HUDEP-2 (cell line): ENCODE results near the gene ATG7.

Source experiments
- DNase-seq, 76 experiments: peaks; one replicate each; lab custom pipeline; 2025; ENCODE audit not compliant: unreplicated experiment in 76 of 76; lab: John Stamatoyannopoulos, UW

The ATG7 gene

DNA sequence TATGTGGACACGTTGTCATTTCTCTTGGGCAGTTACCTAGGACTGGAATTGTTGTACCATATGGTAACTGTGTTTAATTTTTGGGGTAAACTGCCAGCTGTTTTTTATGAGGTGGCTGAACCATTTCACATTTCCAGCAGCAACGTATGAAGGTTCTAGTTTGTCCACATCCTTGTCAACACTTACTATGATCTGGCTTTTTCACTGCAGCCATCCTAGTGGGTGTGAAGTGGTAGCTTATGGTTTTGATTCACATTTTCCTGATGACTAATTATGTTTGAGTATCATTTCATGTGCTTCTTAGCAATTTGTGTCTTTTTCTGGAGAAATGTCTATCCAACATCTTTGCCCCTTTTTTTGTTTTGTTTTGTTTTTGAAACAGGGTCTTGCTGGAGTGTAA is 275.3 kb downstream of the ATG7 start:
- no peak for DNase-seq

DNA sequence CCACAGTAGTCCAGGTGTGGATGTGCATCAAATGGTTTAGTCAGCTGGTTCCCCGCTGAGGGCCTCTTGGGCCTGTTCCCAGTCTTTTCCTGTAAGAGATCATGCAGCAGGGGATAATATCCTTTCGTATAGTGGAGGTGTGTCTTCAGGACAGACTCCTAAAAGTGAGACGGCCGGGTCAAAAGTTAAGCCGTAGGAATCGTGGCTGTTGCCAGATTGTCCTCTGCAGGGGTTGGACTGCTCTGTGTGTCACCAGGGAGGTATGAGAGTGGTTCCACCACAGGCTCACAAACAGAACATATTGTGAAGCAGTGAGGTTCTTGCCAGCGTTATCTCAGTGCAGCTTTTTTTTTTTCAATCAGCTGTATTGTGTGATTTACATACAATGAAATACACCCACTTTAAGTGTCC is 276.5 kb downstream of the ATG7 start:
- DNase-seq: no peak

DNA sequence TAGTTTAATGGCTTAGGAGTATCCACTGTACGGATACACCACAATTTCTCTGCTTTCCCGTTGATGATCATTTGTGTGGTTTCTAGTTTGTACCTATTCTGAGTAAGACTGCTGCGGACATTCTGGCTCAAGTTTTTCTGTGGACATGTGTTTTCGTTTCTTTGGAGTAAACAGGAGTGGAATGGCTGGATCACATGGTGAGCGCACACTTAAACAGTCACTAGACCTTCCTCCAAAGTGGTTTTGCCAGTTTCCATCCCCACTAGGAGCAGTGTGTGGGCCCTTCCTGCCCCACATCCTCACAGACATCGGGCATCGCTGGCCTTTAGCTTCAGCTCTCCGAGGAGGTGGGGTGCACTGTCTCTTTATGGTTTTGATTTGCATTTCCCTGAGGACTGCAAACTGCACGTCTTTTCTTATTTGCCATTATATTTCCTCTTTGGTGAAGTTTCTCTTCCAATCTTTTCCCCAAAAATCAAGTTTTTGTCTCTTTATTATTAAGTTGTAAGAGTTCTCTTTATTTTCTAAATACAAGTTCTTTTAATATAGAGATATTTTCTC is 277.5 kb downstream of the ATG7 start:
- DNase-seq: no peak

DNA sequence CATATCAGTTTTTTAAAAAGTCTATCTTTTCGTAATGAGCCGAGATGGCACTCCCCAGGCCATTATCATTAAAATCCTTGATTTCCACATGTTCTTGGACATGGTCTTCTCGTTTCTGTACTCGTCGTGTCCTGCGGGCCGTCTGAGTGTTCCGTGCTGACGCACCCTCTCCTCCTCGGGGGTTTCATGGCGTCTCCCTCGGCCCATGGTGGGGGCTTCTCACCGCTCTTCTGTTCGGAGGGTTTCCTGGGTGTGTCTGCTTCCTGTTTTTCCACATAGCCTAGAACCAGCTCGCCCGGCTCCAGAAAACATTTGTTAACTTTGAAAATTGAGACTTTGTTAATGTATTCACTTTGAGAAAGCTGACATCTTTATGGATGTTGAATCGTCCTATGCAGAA is 278.8 kb downstream of the ATG7 start:
- no peak for DNase-seq

DNA sequence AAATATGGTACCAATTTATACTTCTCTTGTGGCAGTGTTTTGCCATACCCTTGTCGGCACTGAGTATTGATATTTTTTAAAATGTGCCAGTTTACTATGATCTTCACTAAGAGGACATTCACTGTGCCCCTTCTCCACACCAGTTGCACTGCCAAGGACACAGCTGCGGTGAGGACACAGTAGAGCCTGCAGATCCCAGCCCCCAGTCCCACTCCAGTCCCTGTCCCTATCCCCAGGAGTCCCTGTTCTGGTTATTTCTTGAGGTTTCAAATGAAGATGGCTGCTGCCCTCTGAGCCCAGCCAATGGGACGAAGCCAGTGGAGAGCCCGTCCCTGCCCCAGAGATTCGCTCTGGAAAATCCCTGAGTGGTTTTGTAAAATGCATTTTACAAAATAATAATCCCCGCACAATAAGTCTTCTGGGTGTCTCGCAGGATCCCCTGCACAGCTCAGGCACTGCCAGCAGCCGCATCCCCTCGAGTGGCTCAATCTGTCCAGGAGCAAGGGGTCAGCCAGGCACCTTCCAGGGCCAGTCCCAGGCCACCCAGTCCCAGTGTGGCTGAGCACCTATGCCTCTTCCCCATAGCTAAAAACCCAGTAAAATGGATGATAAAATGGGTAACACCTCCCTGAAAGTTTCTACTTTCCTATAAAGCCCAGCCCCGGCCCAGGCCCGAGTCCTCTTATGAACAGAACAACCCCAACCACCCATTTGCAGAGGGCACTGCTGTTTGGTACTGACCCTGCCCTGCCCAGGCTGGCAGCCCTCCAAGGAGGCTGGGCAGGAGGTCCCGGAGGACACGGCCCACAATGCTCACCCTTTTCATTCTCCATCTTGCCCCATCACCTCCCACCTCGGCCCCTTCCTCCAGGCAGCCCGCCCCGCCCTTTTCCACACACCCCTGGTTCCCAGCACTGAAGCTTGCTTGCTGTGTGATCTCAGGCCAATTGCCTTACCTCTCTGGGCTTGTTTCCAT is 280.4 kb downstream of the ATG7 start:
- DNase-seq: no peak

DNA sequence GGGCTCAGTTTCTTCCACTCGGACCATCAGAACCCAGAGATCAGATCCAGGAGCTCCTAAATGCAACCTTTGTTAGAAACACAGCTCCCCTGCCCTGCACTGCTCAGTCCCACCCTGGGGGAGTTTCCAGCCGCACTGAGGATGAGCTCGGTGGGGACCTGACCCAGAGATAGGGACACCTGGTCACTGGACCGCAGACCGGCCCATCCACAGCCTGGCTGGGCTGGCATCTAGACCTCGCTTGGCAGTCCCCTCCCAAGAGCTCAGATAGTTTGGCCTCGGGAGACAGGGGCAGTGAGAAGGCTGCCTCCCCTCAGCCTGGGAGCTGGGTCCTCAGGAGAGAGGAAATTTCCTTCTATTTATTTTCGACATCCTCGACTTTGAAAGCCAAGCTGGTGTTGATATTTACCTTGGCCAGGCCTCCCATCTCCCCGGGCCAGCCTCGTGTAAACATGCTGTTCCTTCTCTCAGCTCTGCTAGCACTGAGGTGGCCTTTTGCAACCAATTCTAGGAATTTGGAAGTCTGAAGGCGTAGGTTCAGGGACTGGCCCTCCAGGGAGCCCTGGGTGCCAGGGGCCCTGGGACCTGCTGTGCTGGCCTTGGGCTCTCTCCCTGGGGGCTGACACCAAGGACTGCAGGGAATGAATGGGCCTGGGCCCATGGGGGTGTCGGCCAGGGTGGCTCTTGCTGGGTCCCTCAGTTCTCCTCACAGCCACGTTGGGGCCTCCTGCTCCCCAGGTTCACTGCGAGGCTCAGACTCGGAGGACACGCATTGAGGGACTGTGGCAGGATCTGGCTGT is 281.4 kb downstream of the ATG7 start:
- DNase-seq: no peak

DNA sequence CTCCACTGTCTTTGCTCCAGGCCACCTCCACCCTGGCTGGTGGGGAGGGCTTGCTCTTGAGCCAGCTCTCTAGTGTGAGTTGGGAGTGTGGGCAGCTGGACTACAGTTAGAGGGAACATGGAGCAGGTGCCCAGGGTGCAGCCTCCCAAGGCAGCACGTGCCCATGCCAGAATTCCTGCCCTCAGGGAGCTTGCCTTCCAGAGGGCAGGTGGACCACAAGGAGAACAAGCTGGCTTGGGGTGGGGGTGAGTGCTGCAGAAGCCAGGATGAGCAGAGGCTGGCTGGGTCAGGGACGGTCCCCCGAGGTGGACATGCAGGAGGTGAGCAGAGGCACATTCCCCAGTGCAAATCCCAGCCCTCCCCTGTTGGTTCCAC is 282.0 kb downstream of the ATG7 start:
- no peak for DNase-seq

DNA sequence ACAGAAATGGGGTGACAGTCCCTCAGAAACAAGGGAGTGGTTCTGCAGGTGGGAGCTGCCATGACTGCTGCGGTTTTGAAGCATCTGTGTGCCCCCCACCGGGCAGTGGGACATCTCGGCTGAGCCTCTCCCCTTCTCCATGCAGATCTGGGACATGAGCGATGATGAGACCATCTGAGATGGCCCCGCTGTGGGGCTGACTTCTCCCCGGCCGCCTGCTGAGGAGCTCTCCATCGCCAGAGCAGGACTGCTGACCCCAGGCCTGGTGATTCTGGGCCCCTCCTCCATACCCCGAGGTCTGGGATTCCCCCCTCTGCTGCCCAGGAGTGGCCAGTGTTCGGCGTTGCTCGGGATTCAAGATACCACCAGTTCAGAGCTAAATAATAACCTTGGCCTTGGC is 282.5 kb downstream of the ATG7 start:
- DNase-seq: no peak

DNA sequence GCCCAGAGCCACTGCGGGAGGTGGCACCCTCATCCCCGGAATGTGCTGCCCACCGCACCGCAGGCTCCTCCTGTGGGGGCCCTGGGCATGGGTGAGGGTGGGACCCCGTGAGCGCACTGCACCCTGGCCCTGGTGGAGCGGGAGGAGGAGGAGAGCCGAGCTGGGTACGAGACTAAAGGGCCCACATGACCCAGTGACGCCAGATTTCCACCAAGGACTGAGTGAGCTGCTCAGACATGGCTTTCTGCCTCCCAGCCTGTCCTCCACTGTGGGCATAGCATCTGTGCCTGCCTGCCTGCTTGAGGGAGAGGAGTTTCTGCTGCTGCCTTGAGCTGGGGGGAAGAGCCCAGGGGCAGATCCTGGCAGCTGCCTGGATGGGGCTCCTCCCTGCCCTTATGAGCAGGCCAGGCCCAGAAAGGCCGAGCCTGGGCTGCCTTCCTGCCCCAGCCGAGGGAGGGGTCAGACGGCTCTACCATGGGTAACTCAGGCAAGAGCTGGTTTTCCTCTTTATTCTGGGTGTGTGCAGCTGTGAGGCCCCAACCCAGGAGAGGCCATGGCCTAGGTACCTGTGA is 283.1 kb downstream of the ATG7 start:
- no peak for DNase-seq

DNA sequence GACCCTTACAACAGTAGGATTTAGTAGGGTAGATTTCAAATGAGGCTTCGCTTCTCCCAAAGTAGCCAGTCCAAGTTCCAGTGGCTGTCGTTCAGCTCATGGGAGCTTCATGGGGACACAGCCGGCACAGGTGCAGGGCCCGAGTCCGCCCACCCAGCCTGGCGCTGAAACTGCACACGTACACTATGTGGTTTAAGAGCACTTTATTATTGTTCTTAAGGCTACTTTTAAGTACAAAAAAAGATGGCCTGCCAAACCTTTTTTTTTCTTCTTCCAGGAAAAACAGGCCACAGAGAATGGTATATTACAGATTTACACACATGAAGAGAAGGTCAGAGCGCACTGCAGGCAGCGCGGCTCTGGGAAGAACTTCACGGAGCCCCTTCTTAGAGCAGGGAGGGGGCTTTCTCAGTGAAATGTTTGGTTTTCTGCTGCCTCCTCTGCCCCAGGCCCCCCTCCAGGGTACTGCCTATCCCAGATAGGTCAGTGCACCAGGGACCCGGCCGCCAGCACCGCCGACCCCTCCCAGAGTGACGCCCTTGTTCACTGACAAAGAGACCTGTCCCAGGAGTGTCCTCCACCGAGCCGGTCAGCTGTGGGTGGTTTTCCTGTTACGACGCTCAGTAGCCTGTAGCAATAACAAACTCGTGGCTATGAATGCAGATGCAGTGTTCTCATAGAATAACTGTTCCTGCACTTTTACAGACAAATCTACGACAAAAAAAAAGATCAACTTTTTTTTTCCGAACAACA is 283.9 kb downstream of the ATG7 start:
- DNase-seq: no peak

DNA sequence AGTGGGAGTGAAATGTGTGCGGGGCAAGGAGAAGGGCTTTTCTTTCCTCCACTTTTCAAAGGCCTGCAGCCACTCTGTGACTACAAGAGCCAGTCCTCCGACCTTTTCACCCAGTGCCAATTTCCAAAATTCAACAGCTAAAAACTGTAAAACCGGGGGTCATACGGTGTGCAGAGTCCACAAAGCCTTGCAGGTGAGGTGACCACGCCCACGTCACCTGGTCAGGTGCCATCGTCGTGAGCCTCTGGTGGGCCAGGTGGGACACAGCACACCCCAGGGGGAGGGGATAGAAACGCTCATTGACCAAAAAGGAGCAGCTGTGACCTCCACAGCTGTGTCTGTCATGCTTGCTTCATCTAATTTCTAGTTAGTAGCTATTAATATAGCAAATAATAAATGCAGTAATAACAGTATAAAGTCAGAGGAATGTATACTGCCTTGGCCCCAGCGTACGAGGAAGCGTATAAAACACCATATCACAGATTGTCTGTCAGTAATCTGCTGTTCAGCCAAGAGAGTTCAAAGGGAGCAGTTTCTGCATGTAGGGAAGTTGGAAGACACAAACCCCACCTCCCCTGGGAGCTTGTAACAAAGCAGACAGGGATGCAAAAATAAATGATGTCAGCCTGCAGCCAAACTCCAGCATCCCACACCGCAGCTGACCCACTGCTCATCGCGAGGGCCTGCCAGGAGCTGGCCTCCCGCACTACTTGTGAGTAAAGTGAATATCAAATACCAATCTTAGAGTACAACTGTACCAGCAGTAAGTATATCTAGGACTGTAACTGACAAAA is 284.9 kb downstream of the ATG7 start:
- DNase-seq: no peak

DNA sequence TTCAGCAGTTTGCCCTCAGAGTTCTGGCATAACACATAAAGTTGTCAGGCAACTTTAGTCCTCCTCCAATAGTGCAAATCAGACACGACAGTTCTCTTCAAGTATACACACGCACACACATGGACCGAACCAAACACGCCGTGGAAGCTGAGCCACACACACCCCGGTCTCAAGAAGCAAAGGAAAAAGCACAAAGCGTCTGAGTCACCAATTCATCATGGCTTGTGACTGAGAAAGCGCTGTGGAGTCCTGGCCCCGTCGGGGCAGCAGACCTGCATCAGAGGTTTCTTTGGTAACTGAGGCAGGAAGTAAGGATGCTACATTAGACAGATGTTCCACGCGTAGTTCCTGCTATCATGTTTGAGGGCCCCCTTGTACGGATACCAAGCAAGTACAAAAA is 285.8 kb downstream of the ATG7 start:
- DNase-seq: no peak

DNA sequence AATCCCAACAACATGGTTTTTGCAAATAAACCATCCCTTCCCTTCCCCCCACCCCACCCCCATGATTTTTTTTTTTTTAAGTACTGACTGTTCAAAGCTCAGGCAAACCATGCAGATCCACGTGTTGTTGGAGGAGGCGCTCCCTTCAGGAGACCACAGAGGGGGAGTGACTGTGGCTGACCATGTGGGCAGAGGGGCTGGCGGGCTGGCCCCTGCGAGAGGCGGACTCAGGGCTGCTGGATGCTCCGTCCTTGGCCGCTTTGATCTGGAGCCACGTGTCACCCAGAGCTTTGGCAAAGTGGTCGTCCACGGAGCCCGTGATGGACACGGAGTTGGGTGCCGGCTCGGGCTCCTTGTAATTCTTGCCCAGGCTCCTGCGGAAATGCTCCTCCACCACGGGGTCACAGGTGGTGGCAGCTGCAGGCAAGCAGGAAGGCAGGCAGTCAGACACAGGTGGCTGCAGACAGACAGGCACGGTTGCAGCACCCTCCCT is 286.3 kb downstream of the ATG7 start:
- DNase-seq: no peak

DNA sequence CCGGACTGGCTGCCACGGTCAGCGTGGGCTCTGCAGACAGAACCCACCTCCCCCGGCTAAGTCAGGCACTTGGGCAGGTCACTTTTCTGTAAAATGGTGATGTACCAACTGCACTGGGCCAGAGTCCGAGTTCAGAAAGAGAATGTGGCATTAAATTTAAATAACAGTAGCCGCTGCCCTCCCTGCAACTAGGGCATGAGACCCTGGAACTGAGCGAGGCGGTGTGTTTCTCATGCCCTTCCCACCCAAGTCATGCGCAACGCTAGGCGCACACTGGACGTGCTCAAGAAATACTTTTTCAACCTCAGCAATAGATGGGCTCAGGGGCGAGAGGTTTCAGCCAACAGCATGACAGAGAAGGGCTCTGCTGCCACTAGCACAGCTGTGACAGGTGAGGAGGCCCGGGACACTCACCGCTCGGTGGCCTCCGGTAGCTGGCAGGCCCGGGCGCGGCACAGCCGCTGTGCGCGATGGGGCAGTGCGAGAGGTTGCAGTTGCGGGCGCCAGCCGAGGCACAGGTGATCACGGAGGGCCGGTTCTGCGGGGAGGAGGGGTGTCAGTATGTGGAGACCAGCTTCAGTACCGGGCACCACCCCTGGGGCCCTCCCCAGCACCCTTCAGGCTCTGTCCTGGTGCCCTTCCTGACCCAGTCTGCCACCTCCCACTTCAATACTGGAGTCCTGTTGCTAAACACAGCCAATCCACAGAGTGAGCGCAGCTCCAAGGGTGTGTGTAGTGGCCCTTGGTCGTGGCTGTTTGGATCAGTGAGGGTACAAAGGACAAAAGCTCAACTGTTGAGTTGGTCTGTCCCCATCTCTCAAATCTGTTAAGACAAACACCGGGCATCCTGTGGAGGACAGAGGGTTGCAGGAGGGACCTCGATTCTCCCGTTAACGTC is 287.0 kb downstream of the ATG7 start:
- no peak for DNase-seq

DNA sequence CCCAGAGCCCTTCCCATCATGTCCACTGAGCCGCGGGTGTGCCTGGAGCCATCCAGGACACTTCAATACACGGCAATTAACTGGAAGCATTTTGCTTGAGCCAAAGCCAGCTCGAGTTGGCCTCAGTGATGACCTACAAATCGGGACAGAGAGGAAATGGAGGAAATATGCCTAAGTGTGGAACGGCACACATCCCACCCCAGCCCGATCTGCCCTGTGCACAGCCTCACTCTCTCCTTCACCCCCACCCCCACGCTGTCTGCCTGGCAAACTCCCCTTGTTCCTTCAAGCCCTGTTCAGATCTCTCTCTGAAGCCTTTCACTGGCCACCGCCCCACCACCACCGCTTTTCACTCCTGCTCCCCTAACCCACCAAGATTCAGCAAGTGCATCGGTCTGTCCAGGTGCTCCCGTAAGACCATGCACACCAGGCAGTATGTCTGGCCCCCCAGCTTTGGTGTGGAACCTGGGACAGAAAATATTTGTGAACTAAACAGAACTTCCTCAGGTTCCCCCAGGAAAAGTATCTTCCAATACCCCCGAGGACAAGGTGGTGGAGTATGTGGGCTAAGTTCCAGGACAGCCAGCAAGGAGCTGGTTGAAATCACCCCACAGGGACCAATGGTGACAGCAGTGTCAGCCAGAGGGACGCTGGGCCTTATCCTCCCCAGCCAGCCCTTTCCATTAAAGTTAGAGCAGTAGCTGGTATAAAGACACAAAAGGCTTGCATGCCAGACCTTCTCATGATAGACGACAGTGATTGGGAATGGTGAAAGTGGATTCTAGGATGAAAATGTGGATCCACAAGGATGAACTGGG is 287.8 kb downstream of the ATG7 start:
- no peak for DNase-seq

DNA sequence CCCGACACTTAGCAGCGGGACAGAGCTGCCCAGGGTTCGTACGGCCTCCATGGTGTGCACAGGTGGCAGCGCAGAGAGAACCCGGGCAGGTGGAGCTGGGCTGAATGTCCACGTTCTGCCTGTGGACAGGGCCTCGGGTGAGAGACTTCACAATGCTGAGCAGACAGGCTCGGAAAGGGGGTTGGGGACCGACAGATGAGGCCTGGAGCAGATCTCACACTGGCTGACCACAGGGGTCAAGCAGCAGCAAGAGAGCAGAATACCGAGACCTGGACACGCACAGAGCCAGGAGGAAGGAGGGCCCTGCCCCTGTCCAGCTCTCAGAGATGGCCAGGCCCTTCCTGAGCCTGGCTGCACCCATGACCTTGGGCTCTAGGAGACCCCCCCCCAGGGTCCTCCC is 288.5 kb downstream of the ATG7 start:
- no peak for DNase-seq

DNA sequence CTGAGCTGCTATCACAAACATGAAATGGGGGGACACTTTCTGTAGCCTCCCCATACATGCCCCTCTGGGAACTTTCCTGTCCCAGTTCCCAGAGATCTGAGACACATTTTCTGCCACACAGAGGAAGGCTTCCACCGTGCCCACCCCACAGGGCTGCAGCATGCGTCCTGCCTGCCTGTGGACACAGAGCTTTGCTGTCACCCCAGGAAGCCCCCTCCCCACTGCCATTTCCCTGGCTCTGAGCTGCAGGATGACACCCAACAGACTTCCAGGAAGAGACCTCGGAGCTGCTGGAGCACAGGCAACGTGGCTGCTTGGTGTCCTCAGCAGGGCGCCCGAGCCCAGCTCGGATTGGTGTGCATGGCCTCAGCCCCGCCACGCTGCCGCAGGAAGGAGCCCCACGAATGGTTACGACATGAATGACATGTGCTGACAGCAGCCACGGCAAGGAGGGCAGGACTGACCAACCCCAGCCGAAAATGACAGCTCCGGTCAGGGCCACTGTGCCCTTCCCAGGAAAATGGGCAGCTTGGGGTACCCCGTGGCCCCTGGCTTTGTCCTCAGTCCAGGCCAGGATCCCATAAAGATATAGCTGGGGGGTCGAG is 290.2 kb downstream of the ATG7 start:
- no peak for DNase-seq
